ENCODE measurements around the gene NPB.
A peak's percentile ranks its signal among the peaks of the same experiment; 100 is the strongest.

NPB gene

DNA sequence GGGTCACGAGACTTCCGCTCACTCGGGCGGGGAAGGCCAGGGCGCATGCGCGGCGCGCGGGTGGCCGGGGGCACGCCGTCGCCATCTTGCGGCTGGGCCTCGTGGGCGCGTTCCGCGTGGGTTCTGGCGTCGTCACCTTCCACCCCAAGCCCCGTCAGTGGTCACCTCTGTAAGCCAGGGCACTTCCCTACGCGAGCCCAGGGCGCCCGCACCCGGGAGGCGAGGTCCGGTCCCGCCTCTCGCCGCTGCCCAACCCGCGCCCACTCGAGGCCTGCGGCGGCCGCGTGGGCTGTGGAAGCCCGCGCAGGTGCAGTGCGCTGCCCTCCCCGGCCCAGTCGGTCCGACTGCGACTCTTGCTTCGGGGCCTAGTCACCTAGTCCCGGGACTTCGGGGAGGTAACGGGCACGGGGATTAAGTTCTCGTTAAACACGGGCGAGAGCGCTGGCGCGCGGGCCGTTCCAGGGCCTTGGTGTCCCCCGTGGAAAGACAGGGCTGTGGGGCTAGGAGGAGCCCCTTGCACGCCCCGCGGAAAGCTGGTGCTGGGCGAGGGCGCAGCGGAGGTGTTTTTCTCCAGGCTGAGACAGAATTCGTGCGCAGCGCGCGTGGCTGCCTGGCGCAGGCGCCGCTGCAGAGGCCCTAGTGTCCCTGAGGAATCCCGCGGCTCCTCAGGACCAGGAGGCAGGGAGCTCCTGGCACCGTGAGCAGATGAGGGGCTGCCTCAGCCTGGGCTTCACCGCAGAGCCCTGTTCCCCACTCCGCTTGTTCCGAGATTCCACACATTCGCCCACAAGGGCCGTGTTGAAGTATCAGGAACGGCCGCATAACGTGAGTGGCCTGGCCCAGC lies 30.4 kb upstream of the NPB start (continued):
- TF ChIP-seq, protein P1, sequence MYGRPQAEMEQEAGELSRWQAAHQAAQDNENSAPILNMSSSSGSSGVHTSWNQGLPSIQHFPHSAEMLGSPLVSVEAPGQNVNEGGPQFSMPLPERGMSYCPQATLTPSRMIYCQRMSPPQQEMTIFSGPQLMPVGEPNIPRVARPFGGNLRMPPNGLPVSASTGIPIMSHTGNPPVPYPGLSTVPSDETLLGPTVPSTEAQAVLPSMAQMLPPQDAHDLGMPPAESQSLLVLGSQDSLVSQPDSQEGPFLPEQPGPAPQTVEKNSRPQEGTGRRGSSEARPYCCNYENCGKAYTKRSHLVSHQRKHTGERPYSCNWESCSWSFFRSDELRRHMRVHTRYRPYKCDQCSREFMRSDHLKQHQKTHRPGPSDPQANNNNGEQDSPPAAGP (tag by site-specific recombination; IDR thresholded peaks at IDR 0.05) = peak; percentile 52
- TF ChIP-seq ZNF391 (tag by site-specific recombination; IDR thresholded peaks at IDR 0.05; ENCODE audit: borderline replicate concordance, low read depth) (peak; percentile 78), ZNF560 (tag by site-specific recombination; IDR thresholded peaks at IDR 0.05; ENCODE audit: borderline replicate concordance) (no peak), ZNF311 (tag by site-specific recombination; IDR thresholded peaks at IDR 0.05; ENCODE audit: borderline replicate concordance) (no peak), ZFP69B (tag by site-specific recombination; IDR thresholded peaks at IDR 0.05) (peak; percentile 55; the same call in 1 of the 2 replicates), ZBTB7A (tag by site-specific recombination; IDR thresholded peaks at IDR 0.05; ENCODE audit: low read depth) (no peak; the same call in 1 of the 2 replicates), KLF10 (tag by site-specific recombination; IDR thresholded peaks at IDR 0.05) (peak; percentile 82), ZNF677 (tag by site-specific recombination; IDR thresholded peaks at IDR 0.05) (peak; percentile 68), ZNF792 (tag by site-specific recombination; IDR thresholded peaks at IDR 0.05) (no peak; the same call in 1 of the 2 replicates), SETDB1 (IDR thresholded peaks at IDR 0.05; ENCODE audit: insufficient read length, low read length) (no peak), ZFP37 (tag by site-specific recombination; IDR thresholded peaks at IDR 0.05) (0 out of 2 replicates have a peak, but pooled peaks have one; percentile 14), YY2 (tag by site-specific recombination; IDR thresholded peaks at IDR 0.05) (peak; percentile 88), ZNF76 (tag by site-specific recombination; IDR thresholded peaks at IDR 0.05; ENCODE audit: borderline replicate concordance, low read depth) (peak; percentile 77), ZSCAN23 (tag by site-specific recombination; IDR thresholded peaks at IDR 0.05) (peak; percentile 49; the same call in 1 of the 2 replicates), KLF1 (tag by site-specific recombination; IDR thresholded peaks at IDR 0.05) (peak; percentile 70; the same call in 1 of the 2 replicates), EGR2 (tag by site-specific recombination; IDR thresholded peaks at IDR 0.05; ENCODE audit: low read depth) (peak; percentile 85), OSR2 (tag by site-specific recombination; IDR thresholded peaks at IDR 0.05) (no peak; the same call in 1 of the 2 replicates), ZSCAN30 (tag by site-specific recombination; IDR thresholded peaks at IDR 0.05) (peak; percentile 49; the same call in 1 of the 2 replicates), ZNF169 (tag by site-specific recombination; IDR thresholded peaks at IDR 0.05) (0 out of 2 replicates have a peak, but pooled peaks have one; percentile 40), ZNF121 (tag by site-specific recombination; IDR thresholded peaks at IDR 0.05) (peak; percentile 73), ZNF707 (tag by site-specific recombination; IDR thresholded peaks at IDR 0.05) (no peak), ZNF292 (tag by site-specific recombination; IDR thresholded peaks at IDR 0.05; ENCODE audit: borderline replicate concordance, low read depth) (no peak), ZBTB48 (tag by site-specific recombination; IDR thresholded peaks at IDR 0.05) (peak; percentile 63; the same call in 1 of the 2 replicates)
- TF ChIP-seq, protein P2, sequence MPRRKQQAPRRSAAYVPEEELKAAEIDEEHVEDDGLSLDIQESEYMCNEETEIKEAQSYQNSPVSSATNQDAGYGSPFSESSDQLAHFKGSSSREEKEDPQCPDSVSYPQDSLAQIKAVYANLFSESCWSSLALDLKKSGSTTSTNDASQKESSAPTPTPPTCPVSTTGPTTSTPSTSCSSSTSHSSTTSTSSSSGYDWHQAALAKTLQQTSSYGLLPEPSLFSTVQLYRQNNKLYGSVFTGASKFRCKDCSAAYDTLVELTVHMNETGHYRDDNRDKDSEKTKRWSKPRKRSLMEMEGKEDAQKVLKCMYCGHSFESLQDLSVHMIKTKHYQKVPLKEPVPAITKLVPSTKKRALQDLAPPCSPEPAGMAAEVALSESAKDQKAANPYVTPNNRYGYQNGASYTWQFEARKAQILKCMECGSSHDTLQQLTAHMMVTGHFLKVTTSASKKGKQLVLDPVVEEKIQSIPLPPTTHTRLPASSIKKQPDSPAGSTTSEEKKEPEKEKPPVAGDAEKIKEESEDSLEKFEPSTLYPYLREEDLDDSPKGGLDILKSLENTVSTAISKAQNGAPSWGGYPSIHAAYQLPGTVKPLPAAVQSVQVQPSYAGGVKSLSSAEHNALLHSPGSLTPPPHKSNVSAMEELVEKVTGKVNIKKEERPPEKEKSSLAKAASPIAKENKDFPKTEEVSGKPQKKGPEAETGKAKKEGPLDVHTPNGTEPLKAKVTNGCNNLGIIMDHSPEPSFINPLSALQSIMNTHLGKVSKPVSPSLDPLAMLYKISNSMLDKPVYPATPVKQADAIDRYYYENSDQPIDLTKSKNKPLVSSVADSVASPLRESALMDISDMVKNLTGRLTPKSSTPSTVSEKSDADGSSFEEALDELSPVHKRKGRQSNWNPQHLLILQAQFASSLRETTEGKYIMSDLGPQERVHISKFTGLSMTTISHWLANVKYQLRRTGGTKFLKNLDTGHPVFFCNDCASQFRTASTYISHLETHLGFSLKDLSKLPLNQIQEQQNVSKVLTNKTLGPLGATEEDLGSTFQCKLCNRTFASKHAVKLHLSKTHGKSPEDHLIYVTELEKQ (tag by site-specific recombination; IDR thresholded peaks at IDR 0.05; ENCODE audit: borderline replicate concordance) = peak; percentile 23; the same call in 1 of the 2 replicates
- TF ChIP-seq, protein P3, sequence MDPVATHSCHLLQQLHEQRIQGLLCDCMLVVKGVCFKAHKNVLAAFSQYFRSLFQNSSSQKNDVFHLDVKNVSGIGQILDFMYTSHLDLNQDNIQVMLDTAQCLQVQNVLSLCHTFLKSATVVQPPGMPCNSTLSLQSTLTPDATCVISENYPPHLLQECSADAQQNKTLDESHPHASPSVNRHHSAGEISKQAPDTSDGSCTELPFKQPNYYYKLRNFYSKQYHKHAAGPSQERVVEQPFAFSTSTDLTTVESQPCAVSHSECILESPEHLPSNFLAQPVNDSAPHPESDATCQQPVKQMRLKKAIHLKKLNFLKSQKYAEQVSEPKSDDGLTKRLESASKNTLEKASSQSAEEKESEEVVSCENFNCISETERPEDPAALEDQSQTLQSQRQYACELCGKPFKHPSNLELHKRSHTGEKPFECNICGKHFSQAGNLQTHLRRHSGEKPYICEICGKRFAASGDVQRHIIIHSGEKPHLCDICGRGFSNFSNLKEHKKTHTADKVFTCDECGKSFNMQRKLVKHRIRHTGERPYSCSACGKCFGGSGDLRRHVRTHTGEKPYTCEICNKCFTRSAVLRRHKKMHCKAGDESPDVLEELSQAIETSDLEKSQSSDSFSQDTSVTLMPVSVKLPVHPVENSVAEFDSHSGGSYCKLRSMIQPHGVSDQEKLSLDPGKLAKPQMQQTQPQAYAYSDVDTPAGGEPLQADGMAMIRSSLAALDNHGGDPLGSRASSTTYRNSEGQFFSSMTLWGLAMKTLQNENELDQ (tag by site-specific recombination; IDR thresholded peaks at IDR 0.05; ENCODE audit: low read depth) = no peak
- TF ChIP-seq, protein P4, sequence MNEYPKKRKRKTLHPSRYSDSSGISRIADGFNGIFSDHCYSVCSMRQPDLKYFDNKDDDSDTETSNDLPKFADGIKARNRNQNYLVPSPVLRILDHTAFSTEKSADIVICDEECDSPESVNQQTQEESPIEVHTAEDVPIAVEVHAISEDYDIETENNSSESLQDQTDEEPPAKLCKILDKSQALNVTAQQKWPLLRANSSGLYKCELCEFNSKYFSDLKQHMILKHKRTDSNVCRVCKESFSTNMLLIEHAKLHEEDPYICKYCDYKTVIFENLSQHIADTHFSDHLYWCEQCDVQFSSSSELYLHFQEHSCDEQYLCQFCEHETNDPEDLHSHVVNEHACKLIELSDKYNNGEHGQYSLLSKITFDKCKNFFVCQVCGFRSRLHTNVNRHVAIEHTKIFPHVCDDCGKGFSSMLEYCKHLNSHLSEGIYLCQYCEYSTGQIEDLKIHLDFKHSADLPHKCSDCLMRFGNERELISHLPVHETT (tag by site-specific recombination; IDR thresholded peaks at IDR 0.05) = 0 out of 2 replicates have a peak, but pooled peaks have one; percentile 10
- TF ChIP-seq, protein P5, sequence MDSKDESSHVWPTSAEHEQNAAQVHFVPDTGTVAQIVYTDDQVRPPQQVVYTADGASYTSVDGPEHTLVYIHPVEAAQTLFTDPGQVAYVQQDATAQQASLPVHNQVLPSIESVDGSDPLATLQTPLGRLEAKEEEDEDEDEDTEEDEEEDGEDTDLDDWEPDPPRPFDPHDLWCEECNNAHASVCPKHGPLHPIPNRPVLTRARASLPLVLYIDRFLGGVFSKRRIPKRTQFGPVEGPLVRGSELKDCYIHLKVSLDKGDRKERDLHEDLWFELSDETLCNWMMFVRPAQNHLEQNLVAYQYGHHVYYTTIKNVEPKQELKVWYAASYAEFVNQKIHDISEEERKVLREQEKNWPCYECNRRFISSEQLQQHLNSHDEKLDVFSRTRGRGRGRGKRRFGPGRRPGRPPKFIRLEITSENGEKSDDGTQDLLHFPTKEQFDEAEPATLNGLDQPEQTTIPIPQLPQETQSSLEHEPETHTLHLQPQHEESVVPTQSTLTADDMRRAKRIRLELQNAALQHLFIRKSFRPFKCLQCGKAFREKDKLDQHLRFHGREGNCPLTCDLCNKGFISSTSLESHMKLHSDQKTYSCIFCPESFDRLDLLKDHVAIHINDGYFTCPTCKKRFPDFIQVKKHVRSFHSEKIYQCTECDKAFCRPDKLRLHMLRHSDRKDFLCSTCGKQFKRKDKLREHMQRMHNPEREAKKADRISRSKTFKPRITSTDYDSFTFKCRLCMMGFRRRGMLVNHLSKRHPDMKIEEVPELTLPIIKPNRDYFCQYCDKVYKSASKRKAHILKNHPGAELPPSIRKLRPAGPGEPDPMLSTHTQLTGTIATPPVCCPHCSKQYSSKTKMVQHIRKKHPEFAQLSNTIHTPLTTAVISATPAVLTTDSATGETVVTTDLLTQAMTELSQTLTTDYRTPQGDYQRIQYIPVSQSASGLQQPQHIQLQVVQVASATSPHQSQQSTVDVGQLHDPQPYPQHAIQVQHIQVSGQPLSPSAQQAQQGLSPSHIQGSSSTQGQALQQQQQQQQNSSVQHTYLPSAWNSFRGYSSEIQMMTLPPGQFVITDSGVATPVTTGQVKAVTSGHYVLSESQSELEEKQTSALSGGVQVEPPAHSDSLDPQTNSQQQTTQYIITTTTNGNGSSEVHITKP (tag by site-specific recombination; IDR thresholded peaks at IDR 0.05) = no peak
